HG02642 (cell line): Measurements from ENCODE around the gene OCSTAMP.

ENCODE experiments used
- ATAC-seq: cut with Tn5 transposase; IDR thresholded peaks from one replicate; pipeline ENCODE4 v1.9.1; 2021; ENCODE audit warnings: mild to moderate bottlenecking; ENCODE audit not compliant: unreplicated experiment, poor library complexity

OCSTAMP gene

GRCh38 chr20:46573788-46574584, 23.5 kb upstream of the OCSTAMP start:
- ATAC-seq: no peak

GRCh38 chr20:46573234-46573633, 22.8 kb upstream of the OCSTAMP start:
- ATAC-seq: no peak

DNA sequence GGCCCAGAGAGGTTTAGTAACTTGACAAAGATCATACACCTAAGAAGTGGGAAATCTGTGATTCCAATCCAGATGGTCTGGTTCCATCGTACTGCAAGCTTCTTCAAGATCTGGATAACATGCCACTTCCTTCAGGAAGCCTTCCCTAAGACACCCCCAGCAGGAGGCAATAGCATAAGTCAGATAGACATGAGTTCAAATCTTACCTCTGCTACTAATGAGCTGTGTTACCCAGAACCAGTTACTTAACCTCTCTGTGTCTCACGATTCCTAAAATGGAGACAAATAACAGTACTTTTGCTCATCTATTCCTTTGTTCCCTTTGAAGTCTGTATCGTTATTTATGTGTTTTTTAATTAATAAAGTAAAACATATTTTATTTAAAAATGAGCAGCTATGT, 22.3 kb upstream of the OCSTAMP start:
- no peak for ATAC-seq

- no peak for ATAC-seq
Measured at GRCh38 chr20:46572153-46572552, 21.7 kb upstream of the OCSTAMP start.

DNA sequence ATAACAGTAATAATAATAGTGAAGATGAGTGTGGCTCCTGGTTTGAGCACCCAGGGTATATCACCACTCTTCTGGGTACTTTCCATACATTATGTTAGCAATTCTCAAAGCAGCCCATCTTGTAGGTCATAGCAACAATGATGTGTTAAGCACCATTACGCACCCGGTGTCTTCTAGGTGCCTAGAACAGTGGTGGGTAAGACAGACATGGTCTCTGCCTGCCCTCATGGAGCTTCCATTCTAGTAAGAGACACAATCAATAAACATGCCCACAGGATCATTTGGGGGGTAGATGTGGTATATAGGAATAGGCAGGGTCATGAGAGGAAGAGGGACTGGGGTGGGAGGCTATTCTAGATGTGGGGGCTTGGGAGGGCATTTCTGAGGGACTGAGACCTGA, 21.0 kb upstream of the OCSTAMP start:
- no peak for ATAC-seq

- ATAC-seq: no peak
Measured at GRCh38 chr20:46570956-46571355, 20.5 kb upstream of the OCSTAMP start.

- no peak for ATAC-seq
Measured at GRCh38 chr20:46569961-46570360, 19.5 kb upstream of the OCSTAMP start.

- ATAC-seq: no peak
Measured at GRCh38 chr20:46568570-46569129, 18.2 kb upstream of the OCSTAMP start.

DNA sequence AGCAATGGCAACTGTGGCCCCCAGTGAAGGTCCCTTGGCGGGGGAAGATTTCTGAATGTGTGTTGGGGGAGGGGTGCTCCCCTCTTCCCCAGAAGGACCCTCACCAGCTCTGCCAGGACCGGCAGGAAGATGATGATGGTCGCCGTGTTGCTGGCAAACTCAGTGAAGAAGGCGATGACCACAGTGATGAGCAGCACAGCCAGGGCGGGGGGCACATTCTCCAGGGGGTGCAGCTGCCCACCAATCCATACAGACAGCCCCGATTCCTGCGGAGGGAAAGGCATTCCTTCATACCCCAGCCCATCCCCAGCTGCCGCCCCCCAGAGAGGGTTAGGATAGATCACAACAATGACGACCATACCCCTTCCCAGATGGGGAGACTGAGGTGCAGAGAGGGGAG, 15.7 kb upstream of the OCSTAMP start:
- no peak for ATAC-seq

DNA sequence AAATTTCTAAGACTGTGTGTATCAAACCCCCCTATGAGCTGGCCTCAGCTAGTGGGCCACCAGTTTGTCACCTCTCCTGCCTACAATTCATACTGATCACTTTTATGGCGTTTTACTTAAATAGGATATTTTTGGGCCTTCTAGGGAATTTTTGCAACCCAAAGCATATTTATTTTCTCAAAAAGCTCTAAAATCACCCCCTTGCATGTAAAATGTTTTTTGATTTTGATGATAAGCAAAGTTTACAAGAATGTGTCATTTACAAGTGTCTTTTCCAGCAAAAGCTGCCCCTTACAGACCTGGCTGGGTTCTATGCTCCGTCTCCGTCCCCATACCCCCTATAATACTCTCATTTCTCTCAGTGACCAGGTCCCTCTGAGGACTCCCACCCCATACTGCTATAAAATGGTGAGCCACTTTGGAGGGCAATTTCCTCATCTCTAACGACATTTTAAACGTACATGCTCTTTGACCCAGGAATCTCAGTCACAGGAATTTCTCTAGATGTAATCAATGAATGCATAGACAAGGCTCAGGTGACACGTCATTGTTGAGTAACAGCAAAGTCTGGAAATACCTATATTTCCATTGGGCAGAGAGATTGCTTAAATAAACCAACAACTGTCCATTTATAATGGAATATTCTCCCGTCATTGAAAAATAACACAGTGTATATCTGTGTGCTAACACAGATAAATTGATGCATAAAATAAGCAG, 13.9 kb upstream of the OCSTAMP start:
- ATAC-seq: no peak

GRCh38 chr20:46563860-46564221, 13.4 kb upstream of the OCSTAMP start:
- no peak for ATAC-seq

- no peak for ATAC-seq
Measured at GRCh38 chr20:46563170-46563859, 12.9 kb upstream of the OCSTAMP start.

DNA sequence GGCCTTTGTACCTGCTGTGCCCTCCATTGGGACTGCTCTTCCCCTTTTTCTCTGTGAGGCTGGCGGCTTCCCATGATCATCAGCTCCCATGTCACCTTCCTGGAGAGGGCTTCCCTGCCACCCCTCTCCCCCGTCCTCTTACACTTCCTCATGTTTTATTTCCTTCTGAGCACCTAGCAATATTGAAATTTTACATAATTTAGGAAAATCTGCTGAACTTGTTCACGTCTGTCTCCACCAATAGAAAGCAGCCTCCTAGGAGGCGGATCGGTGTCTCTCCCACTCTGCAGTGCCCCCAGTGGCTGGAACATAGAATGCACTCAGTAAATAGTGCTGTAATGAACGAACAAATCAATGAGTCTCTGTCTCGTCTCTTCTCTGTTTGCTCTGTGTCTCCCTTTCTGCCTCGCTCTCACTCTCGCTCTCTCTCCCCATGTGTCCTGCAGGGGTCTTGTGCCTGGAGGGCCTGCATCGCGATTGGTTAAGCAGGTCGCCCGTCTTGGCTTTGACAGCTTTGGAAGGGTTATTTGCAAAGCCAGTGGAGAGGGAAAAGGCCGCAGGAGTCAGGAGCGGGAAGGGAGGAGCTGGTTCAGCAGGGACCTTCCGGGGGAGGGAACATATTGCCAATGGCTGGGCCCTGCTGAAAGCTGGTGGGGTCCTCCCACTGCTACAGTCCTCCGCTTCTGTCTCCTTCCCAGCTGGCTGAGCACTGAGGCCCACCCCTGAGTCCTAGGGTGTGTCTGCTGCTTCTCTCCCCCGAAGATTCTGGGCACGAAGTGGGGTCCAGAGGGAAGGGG, 12.1 kb upstream of the OCSTAMP start:
- ATAC-seq: peak; percentile 67

- no peak for ATAC-seq
Measured at GRCh38 chr20:46562009-46562372, 11.5 kb upstream of the OCSTAMP start.

- no peak for ATAC-seq
Measured at GRCh38 chr20:46559685-46560440, 9.4 kb upstream of the OCSTAMP start.

- ATAC-seq: no peak
Measured at GRCh38 chr20:46559001-46559400, 8.5 kb upstream of the OCSTAMP start.

- no peak for ATAC-seq
Measured at GRCh38 chr20:46558511-46558959, 8.1 kb upstream of the OCSTAMP start.

- no peak for ATAC-seq
Measured at GRCh38 chr20:46557231-46557956, 6.9 kb upstream of the OCSTAMP start.
